ENCODE results near the gene MARVELD2.

- TF ChIP-seq, protein P1, sequence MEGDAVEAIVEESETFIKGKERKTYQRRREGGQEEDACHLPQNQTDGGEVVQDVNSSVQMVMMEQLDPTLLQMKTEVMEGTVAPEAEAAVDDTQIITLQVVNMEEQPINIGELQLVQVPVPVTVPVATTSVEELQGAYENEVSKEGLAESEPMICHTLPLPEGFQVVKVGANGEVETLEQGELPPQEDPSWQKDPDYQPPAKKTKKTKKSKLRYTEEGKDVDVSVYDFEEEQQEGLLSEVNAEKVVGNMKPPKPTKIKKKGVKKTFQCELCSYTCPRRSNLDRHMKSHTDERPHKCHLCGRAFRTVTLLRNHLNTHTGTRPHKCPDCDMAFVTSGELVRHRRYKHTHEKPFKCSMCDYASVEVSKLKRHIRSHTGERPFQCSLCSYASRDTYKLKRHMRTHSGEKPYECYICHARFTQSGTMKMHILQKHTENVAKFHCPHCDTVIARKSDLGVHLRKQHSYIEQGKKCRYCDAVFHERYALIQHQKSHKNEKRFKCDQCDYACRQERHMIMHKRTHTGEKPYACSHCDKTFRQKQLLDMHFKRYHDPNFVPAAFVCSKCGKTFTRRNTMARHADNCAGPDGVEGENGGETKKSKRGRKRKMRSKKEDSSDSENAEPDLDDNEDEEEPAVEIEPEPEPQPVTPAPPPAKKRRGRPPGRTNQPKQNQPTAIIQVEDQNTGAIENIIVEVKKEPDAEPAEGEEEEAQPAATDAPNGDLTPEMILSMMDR (conservative IDR thresholded peaks at IDR 0.05; ENCODE audit: low read depth, low read length), result no peak
- TF ChIP-seq EZH2 (IDR thresholded peaks at IDR 0.05; ENCODE audit: low read length, unreplicated experiment), result no peak
- TF ChIP-seq EZH2phosphoT487 (IDR thresholded peaks at IDR 0.05; ENCODE audit: borderline replicate concordance, low read length), result no peak
These were observed 74.3 kb downstream of the MARVELD2 start for GRCh38 chr5:69489246-69489645.

All from PC-3 (cell line).